Liver (tissue), 9 donors: ENCODE results near the gene RADIL. TPM values are rescaled to one million over a fixed set of nuclear protein-coding genes. Genes with fewer than 3 reads are reported as not detected.

ENCODE experiments used
- DNase-seq: peaks from one replicate; pipeline ENCODE4 v3.0.0-alpha.2; 2017; ENCODE audit warnings: low spot score
- H3K27ac ChIP-seq, 2 donors: one replicate each; pipeline ENCODE4 v1.7.0; 2013; ENCODE audit warnings: inconsistent platforms in 2 of 2, low read length in 2 of 2, control low read depth in 1 of 2, low read depth in 1 of 2, mild to moderate bottlenecking in 1 of 2
- H3K27me3 ChIP-seq, 4 donors: one replicate each; pipeline versions ENCODE4 v1.6.1 to v1.7.0; 2013; ENCODE audit warnings: low read length in 3 of 4, inconsistent platforms in 1 of 4, mild to moderate bottlenecking in 1 of 4, moderate library complexity in 1 of 4; ENCODE audit not compliant: control insufficient read depth in 4 of 4, insufficient read depth in 4 of 4
- H3K36me3 ChIP-seq, 4 donors: one replicate each; pipeline versions ENCODE4 v1.6.1 to v1.7.0; 2013; ENCODE audit warnings: low read length in 3 of 4, mild to moderate bottlenecking in 3 of 4, low read depth in 1 of 4, moderate library complexity in 1 of 4; ENCODE audit not compliant: control insufficient read depth in 4 of 4, insufficient read depth in 3 of 4
- H3K4me1 ChIP-seq, 4 donors: one replicate each; pipeline versions ENCODE4 v1.6.1 to v1.7.0; 2013; ENCODE audit warnings: low read length in 3 of 4, mild to moderate bottlenecking in 3 of 4, moderate library complexity in 1 of 4; ENCODE audit not compliant: control insufficient read depth in 4 of 4, insufficient read depth in 4 of 4
- H3K4me3 ChIP-seq, 3 donors: one replicate each; pipeline versions ENCODE4 v1.6.1 to v1.7.0; 2013; ENCODE audit warnings: low read length in 3 of 3, control low read depth in 1 of 3, low read depth in 1 of 3, mild to moderate bottlenecking in 1 of 3
- H3K9ac ChIP-seq, 2 donors: one replicate each; pipeline ENCODE4 v1.7.0; 2013; ENCODE audit warnings: low read length in 2 of 2, mild to moderate bottlenecking in 2 of 2, moderate library complexity in 2 of 2, control low read depth in 1 of 2, low read depth in 1 of 2
- H3K9me3 ChIP-seq, 4 donors: one replicate each; pipeline versions ENCODE4 v1.6.1 to v1.7.0; 2013; ENCODE audit warnings: low read length in 3 of 4; ENCODE audit not compliant: control insufficient read depth in 4 of 4
- EGR1 ChIP-seq, 2 donors: IDR thresholded peaks; 2 replicates each; pipeline ENCODE4 v1.6.1; 2016 to 2018; ENCODE audit warnings: antibody characterized with exemption in 2 of 2, low read depth in 2 of 2
- GABPA ChIP-seq, 2 donors: IDR thresholded peaks in 1 of 2; conservative IDR thresholded peaks in 1 of 2; 2 replicates each; pipeline ENCODE4 v1.6.1; 2016; ENCODE audit warnings: antibody characterized with exemption in 2 of 2, mild to moderate bottlenecking in 1 of 2, moderate library complexity in 1 of 2
- HNF4A ChIP-seq, 2 donors: conservative IDR thresholded peaks; 2 replicates each; pipeline ENCODE4 v1.6.1; 2016; ENCODE audit warnings: antibody characterized with exemption in 2 of 2, mild to moderate bottlenecking in 2 of 2
- HNF4G ChIP-seq: IDR thresholded peaks from 2 replicates; pipeline ENCODE4 v1.6.1; 2016; ENCODE audit warnings: antibody characterized with exemption
- JUND ChIP-seq, 2 donors: IDR thresholded peaks; 2 replicates each; pipeline ENCODE4 v1.6.1; 2016; ENCODE audit warnings: antibody characterized with exemption in 2 of 2
- RAD21 ChIP-seq, 2 donors: IDR thresholded peaks; 2 replicates each; pipeline ENCODE4 v1.6.1; 2016; ENCODE audit warnings: antibody characterized with exemption in 2 of 2, mild to moderate bottlenecking in 2 of 2
- RXRA ChIP-seq, 2 donors: IDR thresholded peaks; 2 replicates each; pipeline ENCODE4 v1.6.1; 2017 to 2018; ENCODE audit warnings: antibody characterized with exemption in 2 of 2, mild to moderate bottlenecking in 1 of 2
- SP1 ChIP-seq: IDR thresholded peaks from 2 replicates; pipeline ENCODE4 v1.6.1; 2018; ENCODE audit warnings: antibody characterized with exemption, mild to moderate bottlenecking
- TAF1 ChIP-seq: conservative IDR thresholded peaks from 2 replicates; pipeline ENCODE4 v1.6.1; 2016; ENCODE audit warnings: antibody characterized with exemption, mild to moderate bottlenecking
- YY1 ChIP-seq: IDR thresholded peaks from 2 replicates; pipeline ENCODE4 v1.6.1; 2016; ENCODE audit warnings: antibody characterized with exemption, mild to moderate bottlenecking
- WGBS: extraction: QIAGEN DNeasy Blood & Tissue Kit; methylation state at CpG from one replicate; pipeline ENCODE4 v1.1.7; 2013; 5-methylcytosine and 5-hydroxymethylcytosine counted together
- polyA plus RNA-seq, 2 donors: library from polyadenylated mRNA; stranded (reverse) in 1 of 2; unstranded in 1 of 2; fragments of 200-250 nt in 1 of 2; fragments of >200 nt in 1 of 2; fragmentation: Nextera tagmentation in 1 of 2; extraction: Ambion mirVana in 1 of 2; gene quantifications; one replicate each; pipeline versions ENCODE4 v1.2.1 to v1.2.3, GENCODE V29; 2013 to 2015
- total RNA-seq, 2 donors: library from RNA; depleted of rRNA; stranded (reverse); fragments of >200 nt; gene quantifications; one replicate each; pipeline ENCODE4 v1.2.3, GENCODE V29; 2014
- TF ChIP-seq, protein P1 (sequence below): IDR thresholded peaks from 2 replicates; pipeline ENCODE4 v1.6.1; 2016; ENCODE audit warnings: antibody characterized with exemption
- TF ChIP-seq, protein P2 (sequence below): IDR thresholded peaks from 2 replicates; pipeline ENCODE4 v1.6.1; 2016; ENCODE audit warnings: antibody characterized with exemption
- TF ChIP-seq, protein P3 (sequence below): fragments of 150-350 bp; IDR thresholded peaks from 2 replicates; pipeline ENCODE4 v1.5.1; 2017; ENCODE audit warnings: improper control_type of control experiment, low read depth, low read length; ENCODE audit not compliant: missing input control
- TF ChIP-seq, protein P4 (sequence below): IDR thresholded peaks from 2 replicates; pipeline ENCODE4 v1.6.1; 2016; ENCODE audit warnings: antibody characterized with exemption, mild to moderate bottlenecking
- TF ChIP-seq, protein P5 (sequence below): IDR thresholded peaks from 2 replicates; pipeline ENCODE4 v1.6.1; 2016; ENCODE audit warnings: antibody characterized with exemption
- donor health status: healthy.
- donor health status: healthy.
- donor health status: healthy.
- donor health status: healthy.
- donor health status: healthy.

The RADIL gene
- total and polyA plus RNA-seq, 4 donors: 0.14 to 0.25 (median 0.21) TPM; not detected in 1

DNA sequence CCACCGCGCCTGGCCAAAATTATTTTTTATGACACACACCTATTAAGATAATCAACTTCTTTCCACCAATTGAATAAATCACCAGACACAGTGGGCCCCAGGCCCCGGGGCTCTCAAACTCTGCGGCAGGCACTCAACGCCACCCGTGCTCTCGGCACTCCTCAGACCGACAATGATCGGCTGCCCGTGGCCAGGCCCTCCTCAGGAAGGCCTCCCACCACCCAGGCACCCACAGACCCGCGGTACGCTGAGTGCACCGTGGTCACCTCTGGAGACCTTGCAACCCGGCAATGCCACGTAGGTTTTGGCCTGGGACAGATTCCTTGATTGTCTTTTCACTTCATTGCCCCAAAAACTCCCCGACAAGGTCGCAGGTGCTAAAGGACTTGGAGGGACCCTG lies 6.9 kb downstream of the RADIL start:
- TF ChIP-seq, protein P1, sequence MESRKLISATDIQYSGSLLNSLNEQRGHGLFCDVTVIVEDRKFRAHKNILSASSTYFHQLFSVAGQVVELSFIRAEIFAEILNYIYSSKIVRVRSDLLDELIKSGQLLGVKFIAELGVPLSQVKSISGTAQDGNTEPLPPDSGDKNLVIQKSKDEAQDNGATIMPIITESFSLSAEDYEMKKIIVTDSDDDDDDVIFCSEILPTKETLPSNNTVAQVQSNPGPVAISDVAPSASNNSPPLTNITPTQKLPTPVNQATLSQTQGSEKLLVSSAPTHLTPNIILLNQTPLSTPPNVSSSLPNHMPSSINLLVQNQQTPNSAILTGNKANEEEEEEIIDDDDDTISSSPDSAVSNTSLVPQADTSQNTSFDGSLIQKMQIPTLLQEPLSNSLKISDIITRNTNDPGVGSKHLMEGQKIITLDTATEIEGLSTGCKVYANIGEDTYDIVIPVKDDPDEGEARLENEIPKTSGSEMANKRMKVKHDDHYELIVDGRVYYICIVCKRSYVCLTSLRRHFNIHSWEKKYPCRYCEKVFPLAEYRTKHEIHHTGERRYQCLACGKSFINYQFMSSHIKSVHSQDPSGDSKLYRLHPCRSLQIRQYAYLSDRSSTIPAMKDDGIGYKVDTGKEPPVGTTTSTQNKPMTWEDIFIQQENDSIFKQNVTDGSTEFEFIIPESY: no peak
- TF ChIP-seq, protein P2, sequence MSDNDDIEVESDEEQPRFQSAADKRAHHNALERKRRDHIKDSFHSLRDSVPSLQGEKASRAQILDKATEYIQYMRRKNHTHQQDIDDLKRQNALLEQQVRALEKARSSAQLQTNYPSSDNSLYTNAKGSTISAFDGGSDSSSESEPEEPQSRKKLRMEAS: no peak
- TF ChIP-seq GABPA (IDR thresholded peaks at IDR 0.05 in 1 of 2, conservative IDR thresholded peaks at IDR 0.05 in 1 of 2): no peak
- no peak for TF ChIP-seq HNF4A (conservative IDR thresholded peaks at IDR 0.05)
- no peak for TF ChIP-seq EGR1 (IDR thresholded peaks at IDR 0.05; ENCODE audit: low read depth in 2 of 2)
- TF ChIP-seq, protein P3, sequence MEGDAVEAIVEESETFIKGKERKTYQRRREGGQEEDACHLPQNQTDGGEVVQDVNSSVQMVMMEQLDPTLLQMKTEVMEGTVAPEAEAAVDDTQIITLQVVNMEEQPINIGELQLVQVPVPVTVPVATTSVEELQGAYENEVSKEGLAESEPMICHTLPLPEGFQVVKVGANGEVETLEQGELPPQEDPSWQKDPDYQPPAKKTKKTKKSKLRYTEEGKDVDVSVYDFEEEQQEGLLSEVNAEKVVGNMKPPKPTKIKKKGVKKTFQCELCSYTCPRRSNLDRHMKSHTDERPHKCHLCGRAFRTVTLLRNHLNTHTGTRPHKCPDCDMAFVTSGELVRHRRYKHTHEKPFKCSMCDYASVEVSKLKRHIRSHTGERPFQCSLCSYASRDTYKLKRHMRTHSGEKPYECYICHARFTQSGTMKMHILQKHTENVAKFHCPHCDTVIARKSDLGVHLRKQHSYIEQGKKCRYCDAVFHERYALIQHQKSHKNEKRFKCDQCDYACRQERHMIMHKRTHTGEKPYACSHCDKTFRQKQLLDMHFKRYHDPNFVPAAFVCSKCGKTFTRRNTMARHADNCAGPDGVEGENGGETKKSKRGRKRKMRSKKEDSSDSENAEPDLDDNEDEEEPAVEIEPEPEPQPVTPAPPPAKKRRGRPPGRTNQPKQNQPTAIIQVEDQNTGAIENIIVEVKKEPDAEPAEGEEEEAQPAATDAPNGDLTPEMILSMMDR: no peak
- no peak for TF ChIP-seq YY1
- no peak for TF ChIP-seq RXRA (IDR thresholded peaks at IDR 0.05)
- no peak for TF ChIP-seq JUND (IDR thresholded peaks at IDR 0.05)
- TF ChIP-seq SP1: no peak
- no peak for TF ChIP-seq RAD21 (IDR thresholded peaks at IDR 0.05)
- no peak overlapping the region for H3K9ac ChIP-seq
- WGBS: 97% methylated on average over 18 of the region's 18 CpGs
- DNase-seq: no peak
- H3K36me3 ChIP-seq: no peaks in the 10 kb centered on the region
- no peaks in the 10 kb centered on the region for H3K4me1 ChIP-seq
- H3K9me3 ChIP-seq: no peaks in the 10 kb centered on the region
- no peak overlapping the region for H3K27ac ChIP-seq
- no peak overlapping the region for H3K4me3 ChIP-seq
- H3K27me3 ChIP-seq: peaks cover 0 to 6% (median 0%) of the 10 kb centered on the region in 4 donors

DNA sequence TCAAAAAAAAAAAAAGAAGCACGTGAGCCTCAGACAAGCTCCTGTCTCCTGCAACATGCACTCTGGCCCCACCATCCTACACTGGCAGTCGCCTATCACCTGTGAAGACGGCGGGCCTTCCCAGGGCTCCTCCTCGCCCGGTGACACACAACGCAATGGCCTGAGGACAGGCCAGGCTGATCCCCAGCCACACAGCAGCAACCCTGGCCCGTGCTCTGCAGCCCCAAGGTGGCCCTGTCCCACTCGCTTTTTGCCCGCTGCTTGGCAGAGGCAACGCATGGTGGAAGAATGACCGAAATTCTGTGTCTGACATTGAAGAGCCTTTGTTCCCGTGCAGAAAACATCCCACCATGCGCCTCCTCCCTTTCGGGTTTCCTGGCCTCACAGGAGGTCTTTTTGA lies 8.1 kb downstream of the RADIL start:
- TF ChIP-seq, protein P4, sequence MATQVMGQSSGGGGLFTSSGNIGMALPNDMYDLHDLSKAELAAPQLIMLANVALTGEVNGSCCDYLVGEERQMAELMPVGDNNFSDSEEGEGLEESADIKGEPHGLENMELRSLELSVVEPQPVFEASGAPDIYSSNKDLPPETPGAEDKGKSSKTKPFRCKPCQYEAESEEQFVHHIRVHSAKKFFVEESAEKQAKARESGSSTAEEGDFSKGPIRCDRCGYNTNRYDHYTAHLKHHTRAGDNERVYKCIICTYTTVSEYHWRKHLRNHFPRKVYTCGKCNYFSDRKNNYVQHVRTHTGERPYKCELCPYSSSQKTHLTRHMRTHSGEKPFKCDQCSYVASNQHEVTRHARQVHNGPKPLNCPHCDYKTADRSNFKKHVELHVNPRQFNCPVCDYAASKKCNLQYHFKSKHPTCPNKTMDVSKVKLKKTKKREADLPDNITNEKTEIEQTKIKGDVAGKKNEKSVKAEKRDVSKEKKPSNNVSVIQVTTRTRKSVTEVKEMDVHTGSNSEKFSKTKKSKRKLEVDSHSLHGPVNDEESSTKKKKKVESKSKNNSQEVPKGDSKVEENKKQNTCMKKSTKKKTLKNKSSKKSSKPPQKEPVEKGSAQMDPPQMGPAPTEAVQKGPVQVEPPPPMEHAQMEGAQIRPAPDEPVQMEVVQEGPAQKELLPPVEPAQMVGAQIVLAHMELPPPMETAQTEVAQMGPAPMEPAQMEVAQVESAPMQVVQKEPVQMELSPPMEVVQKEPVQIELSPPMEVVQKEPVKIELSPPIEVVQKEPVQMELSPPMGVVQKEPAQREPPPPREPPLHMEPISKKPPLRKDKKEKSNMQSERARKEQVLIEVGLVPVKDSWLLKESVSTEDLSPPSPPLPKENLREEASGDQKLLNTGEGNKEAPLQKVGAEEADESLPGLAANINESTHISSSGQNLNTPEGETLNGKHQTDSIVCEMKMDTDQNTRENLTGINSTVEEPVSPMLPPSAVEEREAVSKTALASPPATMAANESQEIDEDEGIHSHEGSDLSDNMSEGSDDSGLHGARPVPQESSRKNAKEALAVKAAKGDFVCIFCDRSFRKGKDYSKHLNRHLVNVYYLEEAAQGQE: no peak
- TF ChIP-seq, protein P5, sequence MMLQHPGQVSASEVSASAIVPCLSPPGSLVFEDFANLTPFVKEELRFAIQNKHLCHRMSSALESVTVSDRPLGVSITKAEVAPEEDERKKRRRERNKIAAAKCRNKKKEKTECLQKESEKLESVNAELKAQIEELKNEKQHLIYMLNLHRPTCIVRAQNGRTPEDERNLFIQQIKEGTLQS: no peak
- TF ChIP-seq HNF4G: no peak
- no peak for TF ChIP-seq TAF1
- no peak for TF ChIP-seq HNF4A (conservative IDR thresholded peaks at IDR 0.05)
- TF ChIP-seq YY1: no peak
- no peak overlapping the region for H3K9ac ChIP-seq
- no peak overlapping the region for H3K4me3 ChIP-seq
- no peak overlapping the region for H3K27ac ChIP-seq
- H3K36me3 ChIP-seq: no peaks in the 10 kb centered on the region
- no peaks in the 10 kb centered on the region for H3K4me1 ChIP-seq
- H3K27me3 ChIP-seq: peaks cover 0 to 6% (median under 1%) of the 10 kb centered on the region in 4 donors
- H3K9me3 ChIP-seq: no peaks in the 10 kb centered on the region
- 92% methylated on average over 15 of the region's 15 CpGs for WGBS
- DNase-seq: no peak
